GM18867 (cell line): Measurements from ENCODE around the gene PIGV.
"Not testable (repeated sequence)": the region's sequence is repeated elsewhere in the genome, so short reads cannot be mapped to it uniquely, and the experiment has no call there.

ENCODE experiments used
- ATAC-seq: cut with Tn5 transposase; IDR thresholded peaks from one replicate; pipeline ENCODE4 v1.9.1; 2021; ENCODE audit warnings: mild to moderate bottlenecking, moderate library complexity; ENCODE audit not compliant: unreplicated experiment

PIGV gene

GRCh38 chr1:26791148-26791547, 3.4 kb downstream of the PIGV start:
- ATAC-seq, result no peak

GRCh38 chr1:26791626-26792025, 3.9 kb downstream of the PIGV start:
- no peak for ATAC-seq

- ATAC-seq, result no peak
These were observed 5.2 kb downstream of the PIGV start for GRCh38 chr1:26792924-26793323.

- no peak for ATAC-seq
These were observed 6.6 kb downstream of the PIGV start for GRCh38 chr1:26794391-26794790.

GRCh38 chr1:26797627-26798026, 9.9 kb downstream of the PIGV start:
- no peak for ATAC-seq

GRCh38 chr1:26799479-26800142, 11.9 kb downstream of the PIGV start:
- no peak for ATAC-seq

- ATAC-seq, result not testable (repeated sequence)
These were observed 16.2 kb downstream of the PIGV start for GRCh38 chr1:26803932-26804331.

GRCh38 chr1:26810105-26810504, 22.4 kb downstream of the PIGV start:
- ATAC-seq, result not testable (repeated sequence)

GRCh38 chr1:26811057-26811456, 23.3 kb downstream of the PIGV start:
- no peak for ATAC-seq

GRCh38 chr1:26811708-26812107, 24.0 kb downstream of the PIGV start:
- ATAC-seq, result no peak

GRCh38 chr1:26814377-26814776, 26.6 kb downstream of the PIGV start:
- ATAC-seq, result no peak

- ATAC-seq, result no peak
These were observed 27.1 kb downstream of the PIGV start for GRCh38 chr1:26814893-26815292.

GRCh38 chr1:26820784-26821269, 33.1 kb downstream of the PIGV start:
- ATAC-seq, result peak; percentile 93

GRCh38 chr1:26822737-26823395, 35.1 kb downstream of the PIGV start:
- ATAC-seq, result no peak

GRCh38 chr1:26824731-26825130, 37.0 kb downstream of the PIGV start:
- ATAC-seq, result no peak

GRCh38 chr1:26826261-26827105, 38.7 kb downstream of the PIGV start, which contains the start of gene ZDHHC18:
TSS of gene ZDHHC18 (plus strand) at chr1:26826688. CDS start at chr1:26826805, 117 bp downstream.
- ATAC-seq, result peak; percentile 81

- ATAC-seq, result no peak
These were observed 39.4 kb downstream of the PIGV start for GRCh38 chr1:26827106-26827604.

- no peak for ATAC-seq
These were observed 39.9 kb downstream of the PIGV start for GRCh38 chr1:26827663-26828062.

- ATAC-seq, result no peak
These were observed 40.8 kb downstream of the PIGV start for GRCh38 chr1:26828411-26828991.

GRCh38 chr1:26829184-26829911, 41.6 kb downstream of the PIGV start:
- ATAC-seq, result no peak
